HepG2 (cell line): ENCODE data around the gene CATSPERE. TPM values are rescaled to one million over a fixed set of nuclear protein-coding genes. Genes with fewer than 3 reads are reported as not detected.

Experiments used
- ATAC-seq: fragments of 200-7000 bp; cut with Tn5 transposase; 3 replicates; pipeline ENCODE4 v1.9.1; 2020; ENCODE audit warnings: mild to moderate bottlenecking, moderate library complexity
- BruUV-seq: library from RNA; stranded (reverse); fragments of 400-500 nt; replicated peaks from 2 replicates; lab custom pipeline; 2021; lab: Mats Ljungman, UMichigan
- CTCF ChIA-PET: fragments of 300-600 bp; formaldehyde crosslinking; extraction: SDS; loops from one replicate; lab custom pipeline; 2021; ENCODE audit warnings: low total read pairs, inconsistent platforms, low intra/inter-chr PET ratio; lab: Yijun Ruan, JAX
- POLR2A ChIA-PET: fragments of 350-600 bp; sonication (Branson Sonifier 250); formaldehyde crosslinking; loops from one replicate; lab custom pipeline; 2020; ENCODE audit warnings: antibody characterized with exemption, inconsistent platforms; lab: Yijun Ruan, JAX
- DNase-seq: peaks from one replicate; pipeline ENCODE4 v3.0.0-alpha.2; 2015; ENCODE audit warnings: low spot score
- FAIRE-seq: peaks from 3 replicates; lab custom pipeline; 2011; peaks lifted over from hg19 to GRCh38; lab: Jason Lieb, UNC
- H2AFZ ChIP-seq: one replicate; pipeline ENCODE4 v1.6.1; 2011; ENCODE audit warnings: low read length, inconsistent platforms
- H3K27ac ChIP-seq: fragments of 300-600 bp; 3 replicates; pipeline ENCODE4 v1.8.0; 2011; ENCODE audit warnings: mixed run types, mild to moderate bottlenecking, mixed read lengths, low read length, inconsistent platforms; ENCODE audit not compliant: insufficient read depth; ENCODE audit errors: extremely low read length
- H3K27me3 ChIP-seq, 2 experiments: fragments of 200-600 bp in 1 of 2; 2 replicates in 1 of 2; 3 replicates in 1 of 2; pipeline versions ENCODE4 v1.6.0 to v1.8.0; 2011; ENCODE audit warnings: low read length in 2 of 2, mild to moderate bottlenecking in 2 of 2, moderate library complexity in 2 of 2, inconsistent platforms in 1 of 2; ENCODE audit not compliant: insufficient read depth in 2 of 2, control insufficient read depth in 1 of 2
- H3K36me3 ChIP-seq, 2 experiments: fragments of 200-600 bp in 1 of 2; replicated peaks in 1 of 2; 2 replicates in 1 of 2; 3 replicates in 1 of 2; pipeline versions ENCODE4 v1.5.1 to v1.8.0; 2011; ENCODE audit warnings: low read length in 2 of 2, inconsistent platforms in 1 of 2; ENCODE audit not compliant: insufficient read depth in 2 of 2, control insufficient read depth in 1 of 2
- H3K4me1 ChIP-seq: 2 replicates; pipeline ENCODE4 v1.5.1; 2012; ENCODE audit warnings: low read length, inconsistent platforms; ENCODE audit not compliant: insufficient read depth
- H3K4me2 ChIP-seq: 2 replicates; pipeline ENCODE4 v1.6.0; 2011; ENCODE audit warnings: low read depth, low read length, inconsistent platforms
- H3K4me3 ChIP-seq, 3 experiments: fragments of 200-600 bp in 1 of 3; sonication (generic), shearing (Covaris generic) in 1 of 3; replicated peaks in 1 of 3; 2 replicates each; pipeline ENCODE4 v1.5.1; 2011 to 2016; ENCODE audit warnings: low read length in 3 of 3, inconsistent platforms in 2 of 3, low read depth in 2 of 3, mild to moderate bottlenecking in 2 of 3, control low read depth in 1 of 3, mixed read lengths in 1 of 3; ENCODE audit not compliant: insufficient read depth in 1 of 3
- H3K79me2 ChIP-seq: one replicate; pipeline ENCODE4 v1.6.1; 2011; ENCODE audit warnings: low read length, inconsistent platforms; ENCODE audit not compliant: insufficient read depth
- H3K9ac ChIP-seq: 2 replicates; pipeline ENCODE4 v1.6.0; 2011; ENCODE audit warnings: mild to moderate bottlenecking, low read depth, low read length, inconsistent platforms; ENCODE audit not compliant: insufficient read depth
- H3K9me3 ChIP-seq: 2 replicates; pipeline ENCODE4 v1.5.1; 2012; ENCODE audit warnings: mild to moderate bottlenecking, low read length
- H4K20me1 ChIP-seq: 2 replicates; pipeline ENCODE4 v1.6.0; 2011; ENCODE audit warnings: inconsistent platforms, mild to moderate bottlenecking, low read length, moderate library complexity; ENCODE audit not compliant: insufficient read depth
- DNMT3B ChIP-seq: conservative IDR thresholded peaks from 2 replicates; pipeline ENCODE4 v1.6.1; 2016; ENCODE audit warnings: missing biosample characterization, control low read depth
- ELF4 ChIP-seq: sonication (generic); formaldehyde crosslinking; IDR thresholded peaks from 2 replicates; pipeline ENCODE4 v1.5.0; 2020; ENCODE audit warnings: missing genetic modification reagents, mild to moderate bottlenecking, moderate library complexity, borderline replicate concordance
- HDAC1 ChIP-seq: sonication (generic); formaldehyde crosslinking; IDR thresholded peaks from 2 replicates; pipeline ENCODE4 v1.5.1; 2020; ENCODE audit warnings: mild to moderate bottlenecking, missing genetic modification reagents
- HMG20B ChIP-seq: conservative IDR thresholded peaks from 2 replicates; pipeline ENCODE4 v1.6.1; 2016; ENCODE audit warnings: missing genetic modification reagents, missing compliant biosample characterization
- HOXD1 ChIP-seq: sonication (generic); formaldehyde crosslinking; IDR thresholded peaks from 2 replicates; pipeline ENCODE4 v1.5.0; 2020; ENCODE audit warnings: missing genetic modification reagents
- IRF9 ChIP-seq: sonication (generic); formaldehyde crosslinking; IDR thresholded peaks from 2 replicates; pipeline ENCODE4 v1.8.0; 2022; ENCODE audit warnings: missing genetic modification reagents, mild to moderate bottlenecking, borderline replicate concordance
- NR2F1 ChIP-seq, 2 experiments: fragments of 450-650 bp in 1 of 2; formaldehyde crosslinking in 1 of 2; IDR thresholded peaks; 2 replicates each; pipeline versions ENCODE4 v1.5.0 to v1.6.1; 2016 to 2020; ENCODE audit warnings: mild to moderate bottlenecking in 1 of 2, missing compliant biosample characterization in 1 of 2, missing genetic modification reagents in 1 of 2, moderate library complexity in 1 of 2
- NR2F6 ChIP-seq, 2 experiments: IDR thresholded peaks; 2 replicates each; pipeline ENCODE4 v1.6.1; 2016; ENCODE audit warnings: antibody characterized with exemption in 1 of 2, mild to moderate bottlenecking in 1 of 2
- SETDB1 ChIP-seq: sonication (generic); formaldehyde crosslinking; IDR thresholded peaks from 2 replicates; pipeline ENCODE4 v1.5.1; 2020; ENCODE audit warnings: missing genetic modification reagents, mild to moderate bottlenecking, borderline replicate concordance
- ZNF441 ChIP-seq: sonication (generic); formaldehyde crosslinking; IDR thresholded peaks from 2 replicates; pipeline ENCODE4 v1.7.0; 2021; ENCODE audit warnings: missing genetic modification reagents, borderline replicate concordance
- ZNF562 ChIP-seq: sonication (generic); formaldehyde crosslinking; IDR thresholded peaks from 2 replicates; pipeline ENCODE4 v1.8.0; 2022; ENCODE audit warnings: missing genetic modification reagents, borderline replicate concordance
- ZNF724P ChIP-seq: sonication (generic); formaldehyde crosslinking; IDR thresholded peaks from 2 replicates; pipeline ENCODE4 v1.8.0; 2022; ENCODE audit warnings: missing genetic modification reagents, borderline replicate concordance
- WGBS: methylation state at CpG from one replicate; pipeline ENCODE4 v1.1.6; 2017; ENCODE audit warnings: low lambda C conversion rate; 5-methylcytosine and 5-hydroxymethylcytosine counted together
- in situ Hi-C: cut with HindIII; loops from 2 replicates; pipeline ENCODE4 v1.10.0; 2017; ENCODE audit warnings: low pct_unique_long_range_greater_than_20kb; ENCODE audit not compliant: extremely low pct_ligation_motif_present
- intact Hi-C: fragments of 100-400 bp; cut with micrococcal nuclease; formaldehyde crosslinking; loops from one replicate; pipeline ENCODE4 v1.10.0; 2022; ENCODE audit not compliant: unreplicated experiment
- polyA plus RNA-seq, 8 experiments: library from polyadenylated mRNA; depleted of rRNA in 3 of 8; stranded (reverse) in 7 of 8; unstranded in 1 of 8; fragments of >200 nt; fragmentation: Illumina TruSeq in 4 of 8; extraction: Trizol in 4 of 8; gene quantifications; 2 replicates each; pipeline versions ENCODE4 v1.2.1 to v1.2.3, GENCODE V29; 2011 to 2016; ENCODE audit warnings: low read depth in 4 of 8, missing spikeins in 1 of 8, mixed read lengths in 1 of 8; ENCODE audit not compliant: insufficient read depth in 1 of 8
- total RNA-seq, 5 experiments: library from RNA; depleted of rRNA; stranded (reverse); fragments of >200 nt; fragmentation: Illumina TruSeq; extraction: Trizol; gene quantifications; 2 replicates each; pipeline ENCODE4 v1.2.3, GENCODE V29; 2016; ENCODE audit warnings: low read depth in 1 of 5
- TF ChIP-seq, protein P1 (sequence below): sonication (generic); formaldehyde crosslinking; IDR thresholded peaks from 2 replicates; pipeline ENCODE4 v1.8.0; 2022; ENCODE audit warnings: missing genetic modification reagents, mild to moderate bottlenecking, moderate library complexity, borderline replicate concordance

CATSPERE gene
- total and polyA plus RNA-seq, 2 of the 13 experiments (the other 11 are each of a cell fraction or from before 2014, with no cell fraction given), result 0.34 to 0.51 TPM

- ChIA-PET POLR2A (no interaction called here), CTCF (no interaction called here)
- WGBS, result 28% methylated on average over 2 of the region's 2 CpGs
- no peak overlapping the region for H3K4me2 ChIP-seq
- H3K27ac ChIP-seq, result no peak overlapping the region
- BruUV-seq, result no TSS peak
- DNase-seq (no peak), ATAC-seq (no peak), FAIRE-seq (no peak)
- H3K9ac ChIP-seq, result no peak overlapping the region
- H3K9me3 ChIP-seq, result peaks cover 48% of the 10 kb centered on the region
- TF ChIP-seq HDAC1 (CRISPR knock-in tag), result no peak
- no peak for TF ChIP-seq HOXD1
- no peak for TF ChIP-seq NR2F6 (IDR thresholded peaks at IDR 0.05)
- no peak for TF ChIP-seq NR2F6 (CRISPR knock-in tag; IDR thresholded peaks at IDR 0.05)
- no peak for TF ChIP-seq HMG20B
- TF ChIP-seq, protein P1, sequence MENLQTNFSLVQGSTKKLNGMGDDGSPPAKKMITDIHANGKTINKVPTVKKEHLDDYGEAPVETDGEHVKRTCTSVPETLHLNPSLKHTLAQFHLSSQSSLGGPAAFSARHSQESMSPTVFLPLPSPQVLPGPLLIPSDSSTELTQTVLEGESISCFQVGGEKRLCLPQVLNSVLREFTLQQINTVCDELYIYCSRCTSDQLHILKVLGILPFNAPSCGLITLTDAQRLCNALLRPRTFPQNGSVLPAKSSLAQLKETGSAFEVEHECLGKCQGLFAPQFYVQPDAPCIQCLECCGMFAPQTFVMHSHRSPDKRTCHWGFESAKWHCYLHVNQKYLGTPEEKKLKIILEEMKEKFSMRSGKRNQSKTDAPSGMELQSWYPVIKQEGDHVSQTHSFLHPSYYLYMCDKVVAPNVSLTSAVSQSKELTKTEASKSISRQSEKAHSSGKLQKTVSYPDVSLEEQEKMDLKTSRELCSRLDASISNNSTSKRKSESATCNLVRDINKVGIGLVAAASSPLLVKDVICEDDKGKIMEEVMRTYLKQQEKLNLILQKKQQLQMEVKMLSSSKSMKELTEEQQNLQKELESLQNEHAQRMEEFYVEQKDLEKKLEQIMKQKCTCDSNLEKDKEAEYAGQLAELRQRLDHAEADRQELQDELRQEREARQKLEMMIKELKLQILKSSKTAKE (CRISPR knock-in tag), result no peak
- 0 out of 2 replicates have a peak, but pooled peaks have one; percentile 19 for TF ChIP-seq SETDB1 (CRISPR knock-in tag)
- no peak for TF ChIP-seq IRF9 (CRISPR knock-in tag)
- no peak for TF ChIP-seq NR2F1 (CRISPR knock-in tag; IDR thresholded peaks at IDR 0.05)
- no peak for TF ChIP-seq ZNF724P (CRISPR knock-in tag)
- TF ChIP-seq DNMT3B (CRISPR knock-in tag), result no peak
- peak; percentile 92; the same call in 1 of the 2 replicates for TF ChIP-seq ZNF562 (CRISPR knock-in tag)
- no peak for TF ChIP-seq ELF4 (CRISPR knock-in tag)
- no peak for TF ChIP-seq ZNF441 (CRISPR knock-in tag)
- no peak overlapping the region for H3K4me3 ChIP-seq
- no peaks in the 10 kb centered on the region for H4K20me1 ChIP-seq
- intact Hi-C loops, result no loop called here
- H3K4me1 ChIP-seq, result no peaks in the 10 kb centered on the region
- H3K27me3 ChIP-seq, result no peaks in the 10 kb centered on the region
- no peaks in the 10 kb centered on the region for H3K36me3 ChIP-seq
- H3K79me2 ChIP-seq, result no peaks in the 10 kb centered on the region
- in situ Hi-C loops, result no loop called here
- no peak overlapping the region for H2AFZ ChIP-seq
These were observed 112.7 kb downstream of the CATSPERE start for GRCh38 chr1:244573768-244574167.
